H1 (cell line): ENCODE measurements around the gene SOBP. TPM values are rescaled to one million over a fixed set of nuclear protein-coding genes. Genes with fewer than 3 reads are reported as not detected.

ENCODE experiments used
- ASH2L ChIP-seq: fragments of 200-600, 300-600 bp; sonication (generic); IDR thresholded peaks from one replicate; pipeline ENCODE4 v1.7.1; 2017; ENCODE audit warnings: low read length
- CHD2 ChIP-seq: IDR thresholded peaks from 2 replicates; pipeline ENCODE4 v1.6.1; 2012; ENCODE audit warnings: low read length, improper control_type of control experiment
- JUN ChIP-seq: IDR thresholded peaks from 2 replicates; pipeline ENCODE4 v1.6.1; 2011; ENCODE audit warnings: low read depth, mild to moderate bottlenecking, improper control_type of control experiment, low read length
- RNF2 ChIP-seq: fragments of 200-900, 300-1000 bp; sonication (generic); IDR thresholded peaks from 2 replicates; pipeline ENCODE4 v1.7.1; 2016; ENCODE audit warnings: borderline replicate concordance, low read depth, mild to moderate bottlenecking, antibody characterized with exemption, low read length; ENCODE audit not compliant: poor library complexity, severe bottlenecking; ENCODE audit errors: missing control alignments
- polyA plus RNA-seq, 7 experiments: library from polyadenylated mRNA; depleted of rRNA in 3 of 7; stranded (reverse) in 5 of 7; unstranded in 2 of 7; fragments of >200 nt in 5 of 7; fragments of 200-250 nt in 2 of 7; gene quantifications; 1 replicate in 5 of 7; 2 replicates in 1 of 7; 4 replicates in 1 of 7; pipeline versions ENCODE4 v1.2.1 to v1.2.3, GENCODE V29; 2011 to 2013; ENCODE audit warnings: missing spikeins in 2 of 7, mixed read lengths in 2 of 7
- total RNA-seq: library from RNA; stranded (reverse); fragmentation: NEBNext Ultra II Directional; extraction: Animal tissue kit (Norgen Biotek cat#: 25700); gene quantifications from 2 replicates; pipeline ENCODE4 v1.2.1, GENCODE V29; 2021

Gene SOBP
- total and polyA plus RNA-seq, 2 of the 8 experiments (the other 6 are each of a cell fraction or from before 2014, with no cell fraction given), result 0.45 to 6.2 TPM

DNA sequence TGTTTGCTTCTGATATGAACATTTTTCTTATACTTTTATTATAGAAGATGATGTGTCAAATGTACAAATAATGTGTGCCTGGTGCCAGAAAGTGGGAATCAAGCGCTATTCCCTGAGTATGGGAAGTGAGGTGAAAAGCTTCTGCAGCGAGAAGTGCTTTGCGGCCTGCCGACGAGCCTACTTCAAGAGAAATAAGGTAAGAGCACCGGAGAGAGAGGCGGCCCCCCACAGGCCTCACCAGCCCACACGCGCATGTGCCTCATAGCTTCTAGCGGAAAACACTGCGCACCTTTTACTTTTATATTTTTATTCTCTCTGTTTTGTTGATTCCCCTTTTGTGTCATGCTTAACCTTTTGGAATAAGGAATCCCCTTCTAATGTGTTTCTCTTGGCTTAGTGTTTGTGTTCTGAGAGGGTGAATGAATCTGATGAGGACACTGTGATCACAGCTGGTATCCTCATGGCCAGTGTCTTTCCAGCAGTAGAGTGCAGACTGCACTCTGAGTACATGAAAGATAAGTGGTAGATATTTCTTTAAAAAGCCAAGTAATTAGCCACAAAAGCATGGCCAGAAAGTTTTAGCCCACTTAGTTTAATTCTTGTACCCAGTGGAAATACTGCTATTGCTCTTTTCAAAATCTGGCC is 43.6 kb downstream of the SOBP start (continued):
- TF ChIP-seq ASH2L, result no peak
- no peak for TF ChIP-seq CHD2
- TF ChIP-seq RNF2, result no peak
- no peak for TF ChIP-seq JUN
